Keratinocyte (primary cell): Measurements from ENCODE around the gene ADGRF1. TPM values are rescaled to one million over a fixed set of nuclear protein-coding genes. Genes with fewer than 3 reads are reported as not detected.

ENCODE experiments used
- DNase-seq: peaks from one replicate; pipeline ENCODE4 v3.0.0-alpha.2; 2011; ENCODE audit warnings: low read depth, missing footprints, low spot score
- FAIRE-seq: peaks from 2 replicates; lab custom pipeline; 2011; peaks lifted over from hg19 to GRCh38; lab: Jason Lieb, UNC
- H2AFZ ChIP-seq: 2 replicates; pipeline ENCODE4 v1.6.0; 2012; ENCODE audit warnings: low read length, control low read depth, inconsistent platforms; ENCODE audit not compliant: control insufficient read depth
- H3K27ac ChIP-seq: 2 replicates; pipeline ENCODE4 v1.5.1; 2011; ENCODE audit warnings: low read length; ENCODE audit not compliant: control insufficient read depth, insufficient read depth
- H3K27me3 ChIP-seq: 3 replicates; pipeline ENCODE4 v1.6.0; 2011; ENCODE audit warnings: low read length; ENCODE audit not compliant: control insufficient read depth, insufficient read depth; ENCODE audit errors: extremely low read depth
- H3K36me3 ChIP-seq, 2 experiments: 2 replicates in 1 of 2; 3 replicates in 1 of 2; pipeline ENCODE4 v1.5.1; 2011; ENCODE audit warnings: low read length in 2 of 2, mild to moderate bottlenecking in 1 of 2; ENCODE audit not compliant: control insufficient read depth in 2 of 2, insufficient read depth in 2 of 2; ENCODE audit errors: extremely low read depth in 1 of 2
- H3K4me1 ChIP-seq: 3 replicates; pipeline ENCODE4 v1.5.1; 2011; ENCODE audit warnings: low read length; ENCODE audit not compliant: control insufficient read depth, insufficient read depth; ENCODE audit errors: extremely low read depth
- H3K4me2 ChIP-seq: 3 replicates; pipeline ENCODE4 v1.6.0; 2011; ENCODE audit warnings: low read depth, low read length; ENCODE audit not compliant: control insufficient read depth, insufficient read depth; ENCODE audit errors: extremely low read depth
- H3K4me3 ChIP-seq, 3 experiments: fragments of 200-600 bp in 1 of 3; sonication (generic) in 1 of 3; 2 replicates in 2 of 3; 3 replicates in 1 of 3; pipeline ENCODE4 v1.5.1; 2011 to 2016; ENCODE audit warnings: low read length in 3 of 3, mild to moderate bottlenecking in 3 of 3, control low read depth in 2 of 3, inconsistent platforms in 1 of 3, low read depth in 1 of 3, mixed read lengths in 1 of 3, mixed run types in 1 of 3, moderate library complexity in 1 of 3; ENCODE audit not compliant: control insufficient read depth in 2 of 3, insufficient read depth in 2 of 3; ENCODE audit errors: extremely low read depth in 1 of 3
- H3K79me2 ChIP-seq: 2 replicates; pipeline ENCODE4 v1.6.0; 2012; ENCODE audit warnings: low read length; ENCODE audit not compliant: control insufficient read depth, insufficient read depth
- H3K9ac ChIP-seq: 3 replicates; pipeline ENCODE4 v1.6.0; 2011; ENCODE audit warnings: low read length; ENCODE audit not compliant: control insufficient read depth, insufficient read depth; ENCODE audit errors: extremely low read depth
- H3K9me1 ChIP-seq: 3 replicates; pipeline ENCODE4 v1.6.0; 2011; ENCODE audit warnings: low read length; ENCODE audit not compliant: control insufficient read depth, insufficient read depth; ENCODE audit errors: extremely low read depth
- H3K9me3 ChIP-seq: 2 replicates; pipeline ENCODE4 v1.5.1; 2012; ENCODE audit warnings: low read depth, low read length; ENCODE audit not compliant: control insufficient read depth
- H4K20me1 ChIP-seq: 3 replicates; pipeline ENCODE4 v1.6.0; 2011; ENCODE audit warnings: low read length; ENCODE audit not compliant: control insufficient read depth, insufficient read depth; ENCODE audit errors: extremely low read depth
- EZH2 ChIP-seq: IDR thresholded peaks from one replicate; pipeline ENCODE4 v1.6.1; 2012; ENCODE audit warnings: inconsistent platforms, mild to moderate bottlenecking, low read length, moderate library complexity
- dilution Hi-C: fragments of 300-500 bp; cut with MboI; formaldehyde crosslinking; loops from one replicate; pipeline ENCODE4 v1.7.0; 2020; ENCODE audit warnings: low sequenced_read_pairs; ENCODE audit not compliant: extremely low pct_ligation_motif_present
- polyA plus RNA-seq, 5 experiments: library from polyadenylated mRNA; depleted of rRNA in 3 of 5; stranded (reverse) in 3 of 5; stranded (forward) in 1 of 5; unstranded in 1 of 5; fragments of >200 nt; gene quantifications; 1 replicate in 1 of 5; 2 replicates in 3 of 5; 3 replicates in 1 of 5; pipeline versions ENCODE4 v1.2.1 to v1.2.3, GENCODE V29; 2011 to 2012; ENCODE audit warnings: missing spikeins in 2 of 5, low read depth in 1 of 5, low replicate concordance in 1 of 5
- TF ChIP-seq, protein P1 (sequence below), 3 experiments: IDR thresholded peaks in 1 of 3; conservative IDR thresholded peaks in 1 of 3; optimal IDR thresholded peaks in 1 of 3; 2 replicates in 2 of 3; 3 replicates in 1 of 3; pipeline versions ENCODE3 to v1.5.1; 2011; ENCODE audit warnings: low read length in 3 of 3, mild to moderate bottlenecking in 3 of 3, moderate library complexity in 2 of 3, control low read depth in 1 of 3, inconsistent platforms in 1 of 3; ENCODE audit not compliant: insufficient read depth in 2 of 3; ENCODE audit errors: extremely low read depth in 1 of 3

The ADGRF1 gene
- polyA plus RNA-seq, 1 donor (not counting 4 experiments of a cell fraction or from before 2014, with no cell fraction given), result 43.9 TPM

DNA sequence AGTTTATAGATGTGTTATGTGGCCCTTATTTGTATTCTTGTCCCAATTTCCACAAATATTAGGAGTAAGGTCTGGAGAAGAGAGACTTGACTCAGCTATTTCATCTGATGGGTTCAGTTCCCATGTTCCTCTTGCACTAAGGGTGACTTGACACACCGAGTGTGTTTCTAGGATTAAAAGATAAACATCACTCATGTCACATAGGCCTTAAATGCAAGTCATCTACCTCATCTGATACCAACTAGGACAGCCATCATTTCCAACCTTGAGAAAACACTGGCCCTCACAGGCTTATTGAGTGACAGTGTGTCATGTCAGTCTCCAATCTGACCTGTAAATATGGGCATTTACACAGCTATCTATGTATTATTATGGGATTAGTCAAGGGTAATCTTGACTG is 67.3 kb downstream of the ADGRF1 start:
- Histone ChIP-seq H3K9ac (no peak overlapping the region), H3K4me2 (no peak overlapping the region), H3K36me3 (no peaks in the 10 kb centered on the region), H4K20me1 (no peaks in the 10 kb centered on the region), H3K79me2 (no peaks in the 10 kb centered on the region), H3K27ac (no peak overlapping the region), H3K9me3 (no peaks in the 10 kb centered on the region), H3K9me1 (no peaks in the 10 kb centered on the region), H3K27me3 (no peaks in the 10 kb centered on the region), H3K4me3 (no peak overlapping the region), H3K4me1 (no peaks in the 10 kb centered on the region), H2AFZ (no peak overlapping the region)
- FAIRE-seq (no peak), DNase-seq (no peak)
- dilution Hi-C loops, result no loop called here
- no peak for TF ChIP-seq EZH2
- TF ChIP-seq, protein P1, sequence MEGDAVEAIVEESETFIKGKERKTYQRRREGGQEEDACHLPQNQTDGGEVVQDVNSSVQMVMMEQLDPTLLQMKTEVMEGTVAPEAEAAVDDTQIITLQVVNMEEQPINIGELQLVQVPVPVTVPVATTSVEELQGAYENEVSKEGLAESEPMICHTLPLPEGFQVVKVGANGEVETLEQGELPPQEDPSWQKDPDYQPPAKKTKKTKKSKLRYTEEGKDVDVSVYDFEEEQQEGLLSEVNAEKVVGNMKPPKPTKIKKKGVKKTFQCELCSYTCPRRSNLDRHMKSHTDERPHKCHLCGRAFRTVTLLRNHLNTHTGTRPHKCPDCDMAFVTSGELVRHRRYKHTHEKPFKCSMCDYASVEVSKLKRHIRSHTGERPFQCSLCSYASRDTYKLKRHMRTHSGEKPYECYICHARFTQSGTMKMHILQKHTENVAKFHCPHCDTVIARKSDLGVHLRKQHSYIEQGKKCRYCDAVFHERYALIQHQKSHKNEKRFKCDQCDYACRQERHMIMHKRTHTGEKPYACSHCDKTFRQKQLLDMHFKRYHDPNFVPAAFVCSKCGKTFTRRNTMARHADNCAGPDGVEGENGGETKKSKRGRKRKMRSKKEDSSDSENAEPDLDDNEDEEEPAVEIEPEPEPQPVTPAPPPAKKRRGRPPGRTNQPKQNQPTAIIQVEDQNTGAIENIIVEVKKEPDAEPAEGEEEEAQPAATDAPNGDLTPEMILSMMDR (optimal IDR thresholded peaks at IDR 0.05 in 1 of 3, IDR thresholded peaks at IDR 0.05 in 1 of 3, conservative IDR thresholded peaks at IDR 0.05 in 1 of 3; ENCODE audit: extremely low read depth in 1 of 3, insufficient read depth in 2 of 3, low read length in 3 of 3), result no peak

DNA sequence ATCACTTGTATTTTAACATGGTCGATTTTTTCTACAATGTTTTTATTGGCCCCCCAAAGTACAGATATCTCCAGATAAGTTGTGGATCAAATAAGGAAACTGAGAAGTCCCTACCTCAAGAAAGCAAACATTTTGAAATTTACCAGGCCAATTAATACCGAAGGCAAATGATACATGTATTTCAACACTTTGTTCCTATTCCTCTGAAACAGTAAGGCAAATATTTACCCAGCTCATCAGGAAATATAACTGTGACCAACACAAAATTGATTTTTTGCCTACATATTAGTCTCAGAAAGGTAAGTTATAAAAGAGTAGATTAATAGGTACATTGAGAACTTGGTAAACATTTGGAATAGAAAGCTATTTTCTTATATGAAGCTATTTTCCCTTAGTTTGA is 69.1 kb downstream of the ADGRF1 start:
- Histone ChIP-seq H4K20me1 (no peaks in the 10 kb centered on the region), H3K9ac (no peak overlapping the region), H3K79me2 (no peaks in the 10 kb centered on the region), H3K4me2 (no peak overlapping the region), H3K27ac (no peak overlapping the region), H3K4me3 (no peak overlapping the region), H3K9me3 (no peaks in the 10 kb centered on the region), H2AFZ (no peak overlapping the region), H3K27me3 (no peaks in the 10 kb centered on the region), H3K36me3 (no peaks in the 10 kb centered on the region), H3K9me1 (no peaks in the 10 kb centered on the region), H3K4me1 (peaks cover 4% of the 10 kb centered on the region)
- no peak for FAIRE-seq
- no peak for DNase-seq
- no peak for TF ChIP-seq EZH2
- TF ChIP-seq, protein P1 (optimal IDR thresholded peaks at IDR 0.05 in 1 of 3, IDR thresholded peaks at IDR 0.05 in 1 of 3, conservative IDR thresholded peaks at IDR 0.05 in 1 of 3; ENCODE audit: extremely low read depth in 1 of 3, insufficient read depth in 2 of 3, low read length in 3 of 3), result no peak
- dilution Hi-C loops, result no loop called here
